GM12878 (cell line): ENCODE measurements around the gene MYO15B. TPM values are rescaled to one million over a fixed set of nuclear protein-coding genes. Genes with fewer than 3 reads are reported as not detected.

Experiments
- ATAC-seq: fragments of 200-7000 bp; cut with Tn5 transposase; 3 replicates; pipeline ENCODE4 v1.9.1; 2020; ENCODE audit warnings: mild to moderate bottlenecking, moderate library complexity
- BruUV-seq: library from RNA; stranded (reverse); fragments of 400-500 nt; replicated peaks from 2 replicates; lab custom pipeline; 2021; lab: Mats Ljungman, UMichigan
- CTCF ChIA-PET: fragments of 300-600 bp; sonication (Branson Sonifier 250); formaldehyde crosslinking; extraction: SDS; loops from one replicate; lab custom pipeline; 2021; ENCODE audit warnings: inconsistent platforms; lab: Yijun Ruan, JAX
- POLR2A ChIA-PET: fragments of 350-600 bp; formaldehyde crosslinking; extraction: SDS; loops from one replicate; lab custom pipeline; 2021; ENCODE audit warnings: inconsistent platforms; lab: Charles Lee
- RAD21 ChIA-PET: fragments of 300-600 bp; sonication (Branson Sonifier 250); formaldehyde crosslinking; loops from one replicate; lab custom pipeline; 2023; ENCODE audit warnings: antibody characterized with exemption; ENCODE audit not compliant: unreplicated experiment; lab: Charles Lee
- SMC1A ChIA-PET: fragments of 300-600 bp; sonication (Branson Sonifier 250); formaldehyde crosslinking; loops from one replicate; lab custom pipeline; 2023; ENCODE audit not compliant: unreplicated experiment, uncharacterized antibody; lab: Charles Lee
- DNase-seq: peaks from one replicate; pipeline ENCODE4 v3.0.0-alpha.2; 2011; ENCODE audit warnings: low read depth, low spot score
- FAIRE-seq: peaks from 3 replicates; lab custom pipeline; 2011; peaks lifted over from hg19 to GRCh38; lab: Jason Lieb, UNC
- H2AFZ ChIP-seq: 2 replicates; pipeline ENCODE4 v1.6.0; 2011; ENCODE audit warnings: low read depth, low read length, control low read depth; ENCODE audit not compliant: control insufficient read depth
- H3K27ac ChIP-seq: 2 replicates; pipeline ENCODE4 v1.5.1; 2011; ENCODE audit warnings: control low read depth; ENCODE audit not compliant: control insufficient read depth, insufficient read depth
- H3K27me3 ChIP-seq, 2 experiments: replicated peaks in 1 of 2; 2 replicates each; pipeline versions ENCODE4 v1.6.0 to v1.6.1; 2011; ENCODE audit warnings: low read length in 1 of 2; ENCODE audit not compliant: control insufficient read depth in 2 of 2, insufficient read depth in 2 of 2
- H3K36me3 ChIP-seq, 2 experiments: 2 replicates each; pipeline ENCODE4 v1.5.1; 2011; ENCODE audit warnings: low read length in 1 of 2; ENCODE audit not compliant: control insufficient read depth in 2 of 2, insufficient read depth in 2 of 2
- H3K4me1 ChIP-seq: 2 replicates; pipeline ENCODE4 v1.6.1; 2011; ENCODE audit warnings: mild to moderate bottlenecking, low read length, moderate library complexity, mixed read lengths; ENCODE audit not compliant: control insufficient read depth, insufficient read depth
- H3K4me2 ChIP-seq: 2 replicates; pipeline ENCODE4 v1.6.0; 2011; ENCODE audit warnings: control low read depth; ENCODE audit not compliant: control insufficient read depth, insufficient read depth
- H3K4me3 ChIP-seq: fragments of 200-600 bp; sonication (generic); 2 replicates; pipeline ENCODE4 v1.5.1; 2016
- H3K79me2 ChIP-seq: 2 replicates; pipeline ENCODE4 v1.6.0; 2011; ENCODE audit warnings: low read length; ENCODE audit not compliant: control insufficient read depth, insufficient read depth
- H3K9ac ChIP-seq: 2 replicates; pipeline ENCODE4 v1.8.0; 2011; ENCODE audit warnings: low read length, control low read depth, mixed read lengths; ENCODE audit not compliant: control insufficient read depth, insufficient read depth
- H3K9me3 ChIP-seq: replicated peaks from 3 replicates; pipeline ENCODE4 v1.5.1; 2011; ENCODE audit warnings: mild to moderate bottlenecking, low read length; ENCODE audit not compliant: control insufficient read depth, insufficient read depth
- H4K20me1 ChIP-seq: 2 replicates; pipeline ENCODE4 v1.6.0; 2011; ENCODE audit not compliant: control insufficient read depth, insufficient read depth
- EGR1 ChIP-seq, 2 experiments: IDR thresholded peaks; 1 replicate in 1 of 2; 2 replicates in 1 of 2; pipeline ENCODE4 v1.6.1; 2011 to 2012; ENCODE audit warnings: low read depth in 2 of 2, low read length in 2 of 2, borderline replicate concordance in 1 of 2, mild to moderate bottlenecking in 1 of 2, moderate library complexity in 1 of 2
- TCF3 ChIP-seq: IDR thresholded peaks from 2 replicates; pipeline ENCODE4 v1.6.1; 2012; ENCODE audit warnings: low read depth, mild to moderate bottlenecking, low read length, borderline replicate concordance; ENCODE audit not compliant: insufficient read depth
- ZNF24 ChIP-seq: fragments of 450-650 bp; IDR thresholded peaks from 2 replicates; pipeline ENCODE4 v1.6.1; 2017; ENCODE audit warnings: antibody characterized with exemption, mild to moderate bottlenecking
- ZNF274 ChIP-seq: IDR thresholded peaks from one replicate; pipeline ENCODE4 v1.8.0; 2011; ENCODE audit not compliant: insufficient read length, insufficient read depth
- WGBS: methylation state at CpG from one replicate; pipeline ENCODE4 v1.1.6; 2016; ENCODE audit warnings: low lambda C conversion rate; ENCODE audit not compliant: insufficient replicate concordance, insufficient coverage; ENCODE audit errors: missing lambda C conversion rate; 5-methylcytosine and 5-hydroxymethylcytosine counted together
- in situ Hi-C: fragments of 300-500 bp; cut with MboI; formaldehyde crosslinking; loops from 9 replicates; pipeline ENCODE4 v1.14.3; 2018; ENCODE audit warnings: mixed read lengths
- intact Hi-C: fragments of 100-400 bp; cut with micrococcal nuclease; formaldehyde crosslinking; loops from one replicate; pipeline ENCODE4 v1.14.2; 2022; ENCODE audit not compliant: unreplicated experiment
- polyA plus RNA-seq, 11 experiments: library from polyadenylated mRNA; depleted of rRNA in 4 of 11; unstranded in 6 of 11; stranded (reverse) in 5 of 11; fragments of >200 nt; fragmentation: Nextera tagmentation in 4 of 11; fragmentation: Illumina TruSeq in 1 of 11; extraction: Ambion mirVana in 4 of 11; extraction: Trizol in 1 of 11; gene quantifications; 1 replicate in 1 of 11; 2 replicates in 10 of 11; pipeline versions ENCODE4 v1.2.1 to v1.2.3, GENCODE V29; 2011 to 2016; ENCODE audit warnings: inconsistent platforms in 2 of 11, missing spikeins in 2 of 11, low read depth in 1 of 11
- total RNA-seq, 4 experiments: library from RNA; depleted of rRNA in 3 of 4; stranded (reverse); fragments of >200 nt in 3 of 4; fragmentation: Illumina TruSeq in 1 of 4; extraction: Trizol in 1 of 4; gene quantifications; 2 replicates each; pipeline versions ENCODE4 v1.2.1 to v1.2.3, GENCODE V29; 2013 to 2021
- TF ChIP-seq, protein P1 (sequence below): fragments of 450-650 bp; conservative IDR thresholded peaks from 2 replicates; pipeline ENCODE4 v1.6.1; 2017; ENCODE audit warnings: mild to moderate bottlenecking, moderate library complexity
- TF ChIP-seq, protein P2 (sequence below): fragments of 150-350 bp; IDR thresholded peaks from 2 replicates; pipeline ENCODE4 v1.6.1; 2016; ENCODE audit warnings: low read depth, low read length
- TF ChIP-seq, protein P3 (sequence below), 3 experiments: IDR thresholded peaks in 2 of 3; conservative IDR thresholded peaks in 1 of 3; 2 replicates each; pipeline ENCODE4 v1.5.1; 2011; ENCODE audit warnings: low read depth in 3 of 3, low read length in 3 of 3, mild to moderate bottlenecking in 3 of 3, control low read depth in 2 of 3, moderate library complexity in 2 of 3, inconsistent platforms in 1 of 3, mixed read lengths in 1 of 3; ENCODE audit not compliant: control insufficient read depth in 2 of 3, insufficient read depth in 1 of 3; ENCODE audit errors: extremely low read depth in 1 of 3

The MYO15B gene
- total and polyA plus RNA-seq, 10 of the 15 experiments (the other 5 are each of a cell fraction or from before 2014, with no cell fraction given), result 0.67 to 15.4 (median 2.3) TPM; not detected in 1

DNA sequence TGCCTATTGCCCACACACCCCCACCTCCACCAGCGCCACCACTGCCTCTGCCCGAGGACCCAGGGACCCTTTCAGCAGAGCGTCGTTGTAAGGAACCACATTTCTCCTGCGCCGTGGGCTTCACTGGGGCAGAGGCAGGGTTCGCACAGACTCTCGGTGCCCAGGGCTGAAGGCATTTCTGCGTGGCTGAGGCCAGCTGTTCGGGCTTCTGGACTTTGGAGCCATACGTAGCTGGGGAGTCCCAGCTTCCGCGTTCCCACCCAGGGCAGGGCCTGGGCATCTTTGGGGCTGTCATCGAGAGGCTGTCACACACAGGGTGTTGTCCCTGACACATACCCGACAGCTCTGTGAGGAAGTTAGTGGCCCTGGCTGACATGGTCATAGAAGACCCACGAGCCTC lies 29.6 kb downstream of the MYO15B start:
- H3K9ac ChIP-seq, result no peak overlapping the region
- H2AFZ ChIP-seq, result no peak overlapping the region
- TF ChIP-seq EGR1 (IDR thresholded peaks at IDR 0.05; ENCODE audit: borderline replicate concordance in 1 of 2, low read depth in 2 of 2, low read length in 2 of 2) (no peak), ZNF274 (no peak), ZNF24 (no peak), TCF3 (no peak)
- TF ChIP-seq, protein P1, sequence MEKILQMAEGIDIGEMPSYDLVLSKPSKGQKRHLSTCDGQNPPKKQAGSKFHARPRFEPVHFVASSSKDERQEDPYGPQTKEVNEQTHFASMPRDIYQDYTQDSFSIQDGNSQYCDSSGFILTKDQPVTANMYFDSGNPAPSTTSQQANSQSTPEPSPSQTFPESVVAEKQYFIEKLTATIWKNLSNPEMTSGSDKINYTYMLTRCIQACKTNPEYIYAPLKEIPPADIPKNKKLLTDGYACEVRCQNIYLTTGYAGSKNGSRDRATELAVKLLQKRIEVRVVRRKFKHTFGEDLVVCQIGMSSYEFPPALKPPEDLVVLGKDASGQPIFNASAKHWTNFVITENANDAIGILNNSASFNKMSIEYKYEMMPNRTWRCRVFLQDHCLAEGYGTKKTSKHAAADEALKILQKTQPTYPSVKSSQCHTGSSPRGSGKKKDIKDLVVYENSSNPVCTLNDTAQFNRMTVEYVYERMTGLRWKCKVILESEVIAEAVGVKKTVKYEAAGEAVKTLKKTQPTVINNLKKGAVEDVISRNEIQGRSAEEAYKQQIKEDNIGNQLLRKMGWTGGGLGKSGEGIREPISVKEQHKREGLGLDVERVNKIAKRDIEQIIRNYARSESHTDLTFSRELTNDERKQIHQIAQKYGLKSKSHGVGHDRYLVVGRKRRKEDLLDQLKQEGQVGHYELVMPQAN, result no peak
- ChIA-PET CTCF (interaction anchor here (1.0 to 2.2 kb wide), 5 partner anchors 13 to 132 kb away, joined by 3 to 11 read pairs (median 10); partner anchors contain the start of gene SMIM5), POLR2A (no interaction called here), RAD21 (no interaction called here), SMC1A (no interaction called here)
- intact Hi-C loops (no loop called here), in situ Hi-C loops (no loop called here)
- H3K4me3 ChIP-seq, result no peak overlapping the region
- ATAC-seq (no peak), FAIRE-seq (no peak), DNase-seq (no peak)
- no peaks in the 10 kb centered on the region for H4K20me1 ChIP-seq
- whole genome bisulfite sequencing, result 60% methylated on average over 16 of the region's 16 CpGs
- H3K27me3 ChIP-seq, result no peaks in the 10 kb centered on the region
- BruUV-seq, result no TSS peak
- no peaks in the 10 kb centered on the region for H3K9me3 ChIP-seq
- no peak overlapping the region for H3K27ac ChIP-seq
- no peaks in the 10 kb centered on the region for H3K36me3 ChIP-seq
- H3K4me2 ChIP-seq, result no peak overlapping the region
- H3K79me2 ChIP-seq, result no peaks in the 10 kb centered on the region
- no peaks in the 10 kb centered on the region for H3K4me1 ChIP-seq

DNA sequence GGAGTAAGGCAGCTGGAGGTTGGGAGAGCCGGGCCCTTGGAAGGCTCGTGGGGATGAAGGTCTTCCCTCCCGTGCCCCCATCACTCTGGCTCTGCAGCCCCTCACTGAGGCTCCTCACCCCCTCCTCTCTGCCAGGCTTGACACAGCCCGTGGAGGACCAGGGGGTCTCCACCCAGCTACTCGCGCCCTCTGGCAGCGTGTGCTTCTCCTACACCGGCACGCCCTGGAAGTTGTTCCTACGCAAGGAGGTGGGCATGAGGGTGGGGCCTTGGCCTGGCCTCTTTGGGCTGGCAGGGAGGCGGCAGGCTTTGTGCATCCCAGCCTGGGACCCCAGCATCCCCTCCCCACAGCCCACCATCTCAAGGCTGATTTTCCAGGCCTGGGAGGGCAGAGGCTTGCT lies 30.1 kb downstream of the MYO15B start:
- DNase-seq (no peak), ATAC-seq (no peak), FAIRE-seq (no peak)
- H4K20me1 ChIP-seq, result no peaks in the 10 kb centered on the region
- in situ Hi-C loops (no loop called here), intact Hi-C loops (no loop called here)
- H3K36me3 ChIP-seq, result no peaks in the 10 kb centered on the region
- 60% methylated on average over 11 of the region's 11 CpGs for WGBS
- TF ChIP-seq, protein P2, sequence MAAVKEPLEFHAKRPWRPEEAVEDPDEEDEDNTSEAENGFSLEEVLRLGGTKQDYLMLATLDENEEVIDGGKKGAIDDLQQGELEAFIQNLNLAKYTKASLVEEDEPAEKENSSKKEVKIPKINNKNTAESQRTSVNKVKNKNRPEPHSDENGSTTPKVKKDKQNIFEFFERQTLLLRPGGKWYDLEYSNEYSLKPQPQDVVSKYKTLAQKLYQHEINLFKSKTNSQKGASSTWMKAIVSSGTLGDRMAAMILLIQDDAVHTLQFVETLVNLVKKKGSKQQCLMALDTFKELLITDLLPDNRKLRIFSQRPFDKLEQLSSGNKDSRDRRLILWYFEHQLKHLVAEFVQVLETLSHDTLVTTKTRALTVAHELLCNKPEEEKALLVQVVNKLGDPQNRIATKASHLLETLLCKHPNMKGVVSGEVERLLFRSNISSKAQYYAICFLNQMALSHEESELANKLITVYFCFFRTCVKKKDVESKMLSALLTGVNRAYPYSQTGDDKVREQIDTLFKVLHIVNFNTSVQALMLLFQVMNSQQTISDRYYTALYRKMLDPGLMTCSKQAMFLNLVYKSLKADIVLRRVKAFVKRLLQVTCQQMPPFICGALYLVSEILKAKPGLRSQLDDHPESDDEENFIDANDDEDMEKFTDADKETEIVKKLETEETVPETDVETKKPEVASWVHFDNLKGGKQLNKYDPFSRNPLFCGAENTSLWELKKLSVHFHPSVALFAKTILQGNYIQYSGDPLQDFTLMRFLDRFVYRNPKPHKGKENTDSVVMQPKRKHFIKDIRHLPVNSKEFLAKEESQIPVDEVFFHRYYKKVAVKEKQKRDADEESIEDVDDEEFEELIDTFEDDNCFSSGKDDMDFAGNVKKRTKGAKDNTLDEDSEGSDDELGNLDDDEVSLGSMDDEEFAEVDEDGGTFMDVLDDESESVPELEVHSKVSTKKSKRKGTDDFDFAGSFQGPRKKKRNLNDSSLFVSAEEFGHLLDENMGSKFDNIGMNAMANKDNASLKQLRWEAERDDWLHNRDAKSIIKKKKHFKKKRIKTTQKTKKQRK, result no peak
- TF ChIP-seq, protein P3, sequence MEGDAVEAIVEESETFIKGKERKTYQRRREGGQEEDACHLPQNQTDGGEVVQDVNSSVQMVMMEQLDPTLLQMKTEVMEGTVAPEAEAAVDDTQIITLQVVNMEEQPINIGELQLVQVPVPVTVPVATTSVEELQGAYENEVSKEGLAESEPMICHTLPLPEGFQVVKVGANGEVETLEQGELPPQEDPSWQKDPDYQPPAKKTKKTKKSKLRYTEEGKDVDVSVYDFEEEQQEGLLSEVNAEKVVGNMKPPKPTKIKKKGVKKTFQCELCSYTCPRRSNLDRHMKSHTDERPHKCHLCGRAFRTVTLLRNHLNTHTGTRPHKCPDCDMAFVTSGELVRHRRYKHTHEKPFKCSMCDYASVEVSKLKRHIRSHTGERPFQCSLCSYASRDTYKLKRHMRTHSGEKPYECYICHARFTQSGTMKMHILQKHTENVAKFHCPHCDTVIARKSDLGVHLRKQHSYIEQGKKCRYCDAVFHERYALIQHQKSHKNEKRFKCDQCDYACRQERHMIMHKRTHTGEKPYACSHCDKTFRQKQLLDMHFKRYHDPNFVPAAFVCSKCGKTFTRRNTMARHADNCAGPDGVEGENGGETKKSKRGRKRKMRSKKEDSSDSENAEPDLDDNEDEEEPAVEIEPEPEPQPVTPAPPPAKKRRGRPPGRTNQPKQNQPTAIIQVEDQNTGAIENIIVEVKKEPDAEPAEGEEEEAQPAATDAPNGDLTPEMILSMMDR (IDR thresholded peaks at IDR 0.05 in 2 of 3, conservative IDR thresholded peaks at IDR 0.05 in 1 of 3; ENCODE audit: control insufficient read depth in 2 of 3, extremely low read depth in 1 of 3, insufficient read depth in 1 of 3, low read depth in 3 of 3, low read length in 3 of 3), result no peak
- no peak overlapping the region for H3K4me3 ChIP-seq
- no peak overlapping the region for H3K9ac ChIP-seq
- no peaks in the 10 kb centered on the region for H3K9me3 ChIP-seq
- BruUV-seq, result no TSS peak
- no peaks in the 10 kb centered on the region for H3K4me1 ChIP-seq
- RAD21 ChIA-PET, result no interaction called here
- POLR2A ChIA-PET, result no interaction called here
- no peak overlapping the region for H2AFZ ChIP-seq
- SMC1A ChIA-PET, result no interaction called here
- no peak overlapping the region for H3K4me2 ChIP-seq
- no peaks in the 10 kb centered on the region for H3K27me3 ChIP-seq
- H3K27ac ChIP-seq, result no peak overlapping the region
- CTCF ChIA-PET, result interaction anchor here (1.2 to 2.2 kb wide), 4 partner anchors 14 to 132 kb away, joined by 4 to 11 read pairs (median 10); partner anchors contain the start of gene SMIM5
- H3K79me2 ChIP-seq, result no peaks in the 10 kb centered on the region
